Measurements from ENCODE around the gene DUSP1. TPM values are rescaled to one million over a fixed set of nuclear protein-coding genes. Genes with fewer than 3 reads are reported as not detected.

DUSP1 gene
- total and polyA plus RNA-seq, 10 of the 15 experiments (the other 5 are each of a cell fraction or from before 2014, with no cell fraction given): 1.4 to 6.2 (median 3.9) TPM

DNA sequence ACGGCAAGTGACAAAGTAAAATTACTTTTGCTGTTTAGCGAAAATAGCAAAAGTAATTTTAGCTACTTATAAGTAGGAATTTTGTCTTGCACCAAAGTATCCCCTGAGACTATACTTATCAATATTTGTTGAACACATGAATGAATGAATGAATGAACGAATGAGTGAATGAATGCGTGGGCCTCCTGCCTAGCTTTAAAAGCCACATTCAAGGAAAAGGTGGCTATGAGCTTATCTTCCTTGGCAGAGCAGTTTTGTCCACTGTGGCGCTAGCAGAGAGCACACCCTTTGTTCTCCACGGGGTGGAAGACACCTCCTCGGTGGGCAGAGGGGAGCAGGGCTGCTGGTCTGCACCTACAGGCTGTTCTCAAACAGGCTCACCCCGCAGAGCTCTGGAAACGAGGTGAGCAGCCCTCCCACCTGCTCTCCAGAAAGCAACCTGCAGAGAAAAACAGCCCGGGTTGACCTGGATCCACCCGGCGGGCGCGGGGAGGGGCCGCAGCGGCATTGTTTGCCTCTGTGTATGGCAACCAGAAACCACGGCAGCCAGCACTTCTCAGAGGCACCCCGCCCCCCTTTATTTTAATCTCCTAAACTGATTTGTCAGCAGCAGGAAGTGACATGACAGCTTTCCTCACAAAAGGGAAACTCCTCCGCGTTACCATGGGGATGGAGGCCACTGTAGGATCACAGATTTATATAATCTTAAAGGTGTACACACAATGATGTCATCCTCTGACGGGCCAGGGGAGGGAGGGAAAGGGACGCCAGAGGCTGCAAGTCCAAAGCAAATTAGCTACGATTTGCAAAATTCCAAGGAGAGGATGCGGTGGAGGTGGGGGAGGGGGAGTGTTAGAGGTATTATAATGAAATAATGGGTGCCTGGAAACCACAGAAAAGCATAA is 5.9 kb downstream of the DUSP1 start (continued):
- peak; percentile 61; the same call in 1 of the 2 replicates for TF ChIP-seq GABPA (IDR thresholded peaks at IDR 0.05; ENCODE audit: low read depth)
- peak; percentile 88 for TF ChIP-seq CREB1 (IDR thresholded peaks at IDR 0.05; ENCODE audit: low read depth)
- 0 out of 2 replicates have a peak, but pooled peaks have one; percentile 40 for TF ChIP-seq NKRF (conservative IDR thresholded peaks at IDR 0.05)
- TF ChIP-seq YY1 (IDR thresholded peaks at IDR 0.05; ENCODE audit: low read depth, low read length): peak; percentile 8; the same call in 1 of the 2 replicates
- peak; percentile 91 for TF ChIP-seq MLLT1 (IDR thresholded peaks at IDR 0.05)
- TF ChIP-seq ZNF24 (IDR thresholded peaks at IDR 0.05): peak; percentile 98
- TF ChIP-seq ZNF622 (IDR thresholded peaks at IDR 0.05): no peak
- TF ChIP-seq MEF2B (IDR thresholded peaks at IDR 0.05; ENCODE audit: partially characterized antibody, poor library complexity, severe bottlenecking): peak; percentile 46
- peak; percentile 37; the same call in 1 of the 2 replicates for TF ChIP-seq JUNB (IDR thresholded peaks at IDR 0.05)
- TF ChIP-seq, protein P1, sequence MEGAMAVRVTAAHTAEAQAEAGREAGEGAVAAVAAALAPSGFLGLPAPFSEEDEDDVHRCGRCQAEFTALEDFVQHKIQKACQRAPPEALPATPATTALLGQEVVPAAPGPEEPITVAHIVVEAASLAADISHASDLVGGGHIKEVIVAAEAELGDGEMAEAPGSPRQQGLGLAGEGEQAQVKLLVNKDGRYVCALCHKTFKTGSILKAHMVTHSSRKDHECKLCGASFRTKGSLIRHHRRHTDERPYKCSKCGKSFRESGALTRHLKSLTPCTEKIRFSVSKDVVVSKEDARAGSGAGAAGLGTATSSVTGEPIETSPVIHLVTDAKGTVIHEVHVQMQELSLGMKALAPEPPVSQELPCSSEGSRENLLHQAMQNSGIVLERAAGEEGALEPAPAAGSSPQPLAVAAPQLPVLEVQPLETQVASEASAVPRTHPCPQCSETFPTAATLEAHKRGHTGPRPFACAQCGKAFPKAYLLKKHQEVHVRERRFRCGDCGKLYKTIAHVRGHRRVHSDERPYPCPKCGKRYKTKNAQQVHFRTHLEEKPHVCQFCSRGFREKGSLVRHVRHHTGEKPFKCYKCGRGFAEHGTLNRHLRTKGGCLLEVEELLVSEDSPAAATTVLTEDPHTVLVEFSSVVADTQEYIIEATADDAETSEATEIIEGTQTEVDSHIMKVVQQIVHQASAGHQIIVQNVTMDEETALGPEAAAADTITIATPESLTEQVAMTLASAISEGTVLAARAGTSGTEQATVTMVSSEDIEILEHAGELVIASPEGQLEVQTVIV (IDR thresholded peaks at IDR 0.05; ENCODE audit: borderline replicate concordance, partially characterized antibody): peak; percentile 36
- TF ChIP-seq IKZF2 (IDR thresholded peaks at IDR 0.05): 0 out of 4 replicates have a peak, but pooled peaks of 1 of the 2 experiments have one; percentile 27

Data from GM12878 (cell line).